ENCODE results near the gene NR4A1.

Gene NR4A1

DNA sequence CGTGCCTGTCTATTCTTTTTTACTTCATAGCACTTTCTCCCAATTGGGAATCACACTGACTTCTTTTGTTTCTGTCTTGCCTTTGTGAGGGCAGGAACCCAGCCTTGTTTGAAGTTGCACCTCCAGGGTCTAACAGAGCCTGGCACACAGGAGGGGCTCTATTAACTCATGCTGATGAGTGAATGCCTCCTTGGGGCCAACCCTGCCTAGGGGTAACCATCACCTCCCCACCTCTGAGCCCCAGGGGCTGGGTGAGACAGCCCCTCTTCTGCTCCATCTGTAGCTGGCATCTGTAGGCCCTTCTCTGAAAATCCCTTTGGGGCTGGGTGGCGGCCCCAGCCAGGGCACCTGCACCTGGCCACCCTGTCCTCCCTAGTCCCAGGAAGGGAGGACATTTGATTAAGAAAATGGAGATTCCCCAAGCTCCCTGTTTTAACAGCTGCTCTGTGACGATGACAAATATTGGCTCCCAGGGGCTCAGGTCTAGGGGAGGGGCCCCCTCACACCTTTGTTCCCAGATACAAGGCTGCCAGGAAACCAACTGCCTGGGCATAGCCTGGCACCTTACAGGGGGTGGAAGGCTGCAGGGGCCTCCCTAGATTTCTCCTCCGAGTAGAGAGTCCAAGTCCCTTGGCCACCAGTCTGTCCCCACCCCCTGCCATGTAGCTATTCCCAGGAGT is 32.7 kb upstream of the NR4A1 start:
- no peak for DNase-seq

DNA sequence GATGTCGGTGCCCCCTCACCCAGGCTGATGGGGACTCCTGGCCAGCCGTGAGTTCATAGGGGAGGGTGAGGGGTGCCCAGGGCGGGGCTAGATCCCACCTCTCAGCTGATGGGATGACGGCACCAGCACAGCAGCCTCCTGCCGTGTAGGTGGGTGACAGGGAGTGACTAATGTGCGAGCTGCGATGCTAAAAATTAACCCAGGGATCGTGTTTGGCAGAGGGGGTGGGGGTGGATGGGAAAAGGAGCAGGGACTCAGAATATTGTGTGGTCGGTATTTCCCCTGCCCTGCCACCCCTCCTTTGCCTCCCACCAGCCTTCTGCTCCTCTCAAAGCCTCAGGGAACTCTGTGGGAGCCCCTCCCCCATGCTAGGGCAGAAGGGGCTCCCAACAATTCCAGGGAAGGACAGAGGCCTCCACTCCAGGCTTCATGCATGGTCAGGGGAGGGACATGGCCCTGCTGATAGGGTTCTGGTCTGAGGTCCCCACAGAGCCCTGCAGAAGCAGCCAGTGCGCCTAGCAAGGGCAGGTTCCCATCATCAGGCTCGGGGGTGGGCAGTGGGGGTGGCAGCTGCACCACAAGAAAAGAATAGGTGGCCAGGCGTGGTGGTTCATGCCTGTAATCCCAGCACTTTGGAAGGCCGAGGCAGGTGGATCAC is 32.0 kb upstream of the NR4A1 start:
- DNase-seq: no peak

DNA sequence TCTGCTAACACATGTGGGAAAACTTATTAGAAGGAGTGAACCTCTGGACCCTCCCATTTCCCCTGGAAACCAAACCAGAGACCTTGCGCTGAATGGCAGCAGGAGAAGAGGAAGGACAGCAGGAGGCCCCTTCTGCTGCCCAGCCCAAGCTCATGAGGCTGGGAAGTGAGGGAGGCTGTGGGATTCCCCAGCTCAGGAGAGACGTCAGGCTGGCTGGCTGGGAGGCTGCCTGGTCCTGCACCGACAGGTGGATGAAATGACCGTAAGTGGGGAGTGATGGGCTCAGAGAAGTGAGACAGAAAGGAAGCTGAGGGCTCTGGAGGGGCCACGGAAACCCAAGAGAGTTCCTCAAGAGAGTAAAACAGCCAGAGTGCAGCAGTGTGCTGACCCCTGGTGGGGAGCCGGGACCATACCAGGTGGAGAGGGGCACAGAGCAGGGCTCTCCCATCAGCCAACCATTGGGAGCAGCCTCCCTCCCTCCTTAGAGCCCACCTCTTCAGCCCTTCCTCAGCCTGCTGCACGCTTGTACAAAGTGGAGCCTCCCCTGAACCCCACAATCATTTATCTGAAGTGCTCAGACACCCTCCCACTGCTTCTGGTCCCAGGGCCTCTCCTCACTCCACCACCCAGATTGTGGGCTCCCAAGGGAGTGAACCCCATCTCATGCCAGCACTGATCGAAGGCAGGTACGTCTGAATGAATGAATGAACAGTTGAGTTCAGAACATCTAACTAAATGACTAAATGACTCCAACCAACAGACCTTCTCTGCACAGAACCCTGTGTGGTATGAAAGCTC is 30.5 kb upstream of the NR4A1 start:
- peak; percentile 34 to 47 for DNase-seq

DNA sequence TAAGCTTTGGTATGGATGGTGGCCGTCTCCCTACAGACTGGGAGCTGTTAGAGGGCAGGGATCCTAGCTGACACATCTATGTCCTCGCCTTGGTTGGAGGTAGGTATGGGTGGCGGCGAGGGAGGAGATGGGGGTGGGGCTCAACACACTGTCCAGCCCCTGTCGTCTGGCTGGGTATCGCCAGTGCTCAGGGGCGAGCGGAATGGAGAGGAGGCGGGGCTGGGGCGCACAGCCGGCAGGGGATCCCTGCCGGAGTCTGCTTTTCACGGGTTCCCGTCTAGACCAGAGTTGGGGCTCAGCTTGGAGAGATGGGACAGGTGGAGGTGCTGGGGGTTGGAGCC is 28.4 kb upstream of the NR4A1 start:
- no peak for DNase-seq

DNA sequence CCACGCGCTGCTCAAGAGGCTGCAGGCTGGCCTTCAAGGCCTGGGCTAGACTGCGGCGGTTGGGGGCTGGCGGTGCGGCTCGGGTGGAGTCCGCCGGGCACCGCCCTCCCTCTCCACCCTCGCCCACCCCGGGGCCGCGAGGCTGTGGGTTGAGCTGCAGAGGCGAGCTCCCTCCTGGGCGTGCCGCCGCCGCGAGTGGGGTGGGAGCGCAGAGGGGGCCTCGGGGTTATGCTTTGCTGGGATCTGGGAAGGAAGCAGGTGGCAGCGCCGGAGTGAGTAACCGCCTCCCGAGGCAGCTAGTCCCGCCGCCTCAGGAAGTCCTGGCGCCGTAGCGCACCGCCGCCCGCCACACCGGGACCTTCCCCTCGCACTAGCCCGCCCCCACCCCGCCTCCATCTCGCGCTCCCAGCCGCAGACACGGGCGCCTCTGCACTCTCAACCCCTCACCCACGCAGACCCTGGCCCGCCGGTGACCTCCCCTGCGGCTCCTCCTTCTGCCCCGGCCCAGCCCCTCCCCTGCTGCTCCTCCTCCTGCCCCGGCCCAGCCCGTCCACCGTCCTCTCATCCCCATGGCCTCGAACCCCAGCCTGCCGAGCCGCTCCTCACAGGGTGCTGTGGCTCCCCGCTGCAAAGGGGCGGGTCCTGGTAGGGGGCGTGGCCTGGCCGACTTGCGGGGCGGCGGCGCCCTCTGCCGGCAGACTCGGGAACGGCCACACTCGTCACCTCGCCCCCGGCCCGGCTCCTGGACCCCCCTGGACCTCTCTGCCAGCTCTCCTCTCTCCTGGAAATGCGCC is 27.9 kb upstream of the NR4A1 start:
- DNase-seq: peak; percentile 69 to 86

DNA sequence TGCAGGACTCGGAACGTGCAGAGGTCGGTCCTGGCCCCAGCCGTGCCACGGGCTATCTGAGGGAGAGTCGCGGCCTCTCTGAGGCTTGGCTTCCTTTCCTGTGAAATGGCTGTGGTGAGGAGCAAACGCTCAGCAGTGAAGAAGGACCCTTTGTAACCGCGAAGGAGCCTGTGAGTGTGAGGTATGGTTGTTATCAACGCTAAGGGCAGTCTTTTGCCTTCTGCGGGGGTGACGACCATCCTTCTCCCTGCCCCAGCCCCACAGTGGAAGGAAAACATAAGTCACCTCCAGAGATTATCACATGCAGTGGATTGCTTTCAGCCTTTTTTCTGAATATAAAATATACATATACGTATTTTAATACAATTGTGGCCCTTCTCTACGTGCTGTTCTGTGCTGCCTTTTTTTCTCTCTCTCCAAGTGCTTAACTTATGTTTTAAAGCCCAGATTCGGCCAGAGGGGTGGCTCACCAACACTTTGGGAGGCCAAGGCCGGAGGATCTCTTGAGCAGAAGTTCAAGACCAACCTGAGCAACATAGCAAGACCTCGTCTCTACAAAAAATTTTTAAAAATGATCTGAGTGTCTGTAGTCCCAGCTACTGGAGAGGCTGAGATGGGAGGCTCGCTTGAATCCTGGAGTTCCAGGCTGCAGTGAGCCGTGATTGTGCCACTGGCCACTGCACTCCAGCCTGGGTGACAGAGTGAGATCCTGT is 27.1 kb upstream of the NR4A1 start:
- DNase-seq: no peak

DNA sequence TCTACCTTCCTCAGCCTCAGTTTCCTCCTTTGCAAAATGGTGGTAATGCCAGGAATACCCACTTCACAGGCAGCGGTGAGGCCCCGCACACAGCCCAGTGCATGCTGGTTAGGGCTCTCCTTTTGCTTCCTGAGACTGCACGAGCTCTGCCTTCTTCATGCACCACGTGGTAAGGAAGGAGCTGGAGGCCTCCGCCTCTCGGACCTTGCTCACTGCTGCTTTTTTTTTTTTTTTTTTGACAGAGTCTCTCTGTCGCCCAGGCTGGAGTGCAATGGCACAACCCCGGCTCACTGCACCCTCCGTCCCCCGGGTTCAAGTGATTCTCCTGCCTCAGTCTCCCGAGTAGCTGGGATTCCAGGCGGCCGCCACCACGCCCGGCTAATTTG is 26.4 kb upstream of the NR4A1 start:
- DNase-seq: peak; percentile 47 to 71

DNA sequence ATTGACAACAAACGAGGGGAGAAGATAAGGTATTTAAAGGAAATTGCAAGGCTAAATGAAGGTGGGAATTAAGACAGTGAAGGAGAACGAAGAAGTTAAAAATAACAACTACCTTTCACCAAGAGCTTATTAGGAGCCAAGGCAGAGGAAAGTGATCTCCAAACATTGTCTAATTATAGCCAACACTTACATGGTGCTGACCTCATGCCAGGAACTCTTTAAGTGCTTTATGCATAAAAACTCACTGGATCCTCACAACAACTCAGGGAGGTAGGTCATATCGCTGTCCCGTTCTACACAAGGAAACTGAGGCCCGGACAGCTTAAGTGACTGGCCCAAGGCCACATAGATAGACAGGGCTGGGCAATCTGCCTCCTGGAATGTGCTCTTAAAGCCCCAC is 25.0 kb upstream of the NR4A1 start:
- DNase-seq: no peak

DNA sequence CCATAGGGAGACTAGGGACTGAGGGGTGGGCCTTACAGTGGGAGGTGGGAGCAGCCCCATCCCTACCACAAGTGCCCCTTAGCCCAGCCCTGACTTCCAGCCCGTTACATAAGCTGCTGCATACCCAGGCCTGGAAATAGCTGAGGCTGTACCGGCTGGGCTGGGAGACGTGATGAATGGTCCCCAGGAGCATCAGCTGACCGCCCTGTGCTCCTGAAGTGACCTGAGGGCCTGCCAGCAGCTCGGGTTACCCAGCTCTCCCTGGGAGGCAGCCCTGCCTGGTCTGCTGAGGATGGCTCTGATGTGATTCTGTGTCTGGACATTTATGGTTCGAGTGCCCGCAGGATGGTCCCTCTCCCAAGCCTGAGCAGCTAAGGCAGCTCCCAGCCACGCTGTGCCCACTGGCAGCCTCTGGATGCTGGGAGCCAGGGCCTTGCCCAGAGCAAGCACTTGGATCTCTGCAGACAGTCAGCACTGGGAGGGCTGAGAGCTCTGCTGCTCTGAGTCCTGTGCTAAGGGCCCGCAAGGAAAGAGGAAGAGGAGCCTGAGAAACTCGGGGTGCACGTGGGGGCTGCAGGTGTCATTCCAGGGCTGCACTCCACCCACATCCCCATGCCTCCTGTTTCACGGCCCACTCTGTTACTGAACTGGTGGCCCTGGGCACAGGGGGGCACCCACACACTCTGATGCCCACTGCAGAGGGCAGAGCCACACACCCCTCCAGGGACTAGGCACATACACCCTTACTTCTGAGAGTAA is 24.0 kb upstream of the NR4A1 start:
- no peak for DNase-seq

DNA sequence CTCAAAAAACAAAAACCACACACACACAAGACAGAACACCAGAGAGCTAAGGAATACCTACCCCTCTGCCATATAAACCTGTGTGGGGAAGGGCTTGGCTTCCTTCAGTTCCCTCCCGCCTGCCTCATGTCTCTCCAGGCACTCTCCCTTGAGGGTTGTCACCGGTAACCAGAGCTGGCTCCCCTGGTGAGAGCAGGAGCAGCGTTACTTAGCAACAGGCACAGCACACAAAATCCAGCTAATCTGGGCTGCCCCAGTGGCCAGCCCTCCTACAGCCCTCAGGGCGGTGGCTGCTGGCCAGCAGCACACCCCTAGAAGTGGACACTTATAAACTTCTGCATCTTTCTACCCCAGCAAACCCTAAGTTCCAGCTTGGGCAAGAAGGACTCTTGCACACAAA is 21.6 kb upstream of the NR4A1 start:
- no peak for DNase-seq

DNA sequence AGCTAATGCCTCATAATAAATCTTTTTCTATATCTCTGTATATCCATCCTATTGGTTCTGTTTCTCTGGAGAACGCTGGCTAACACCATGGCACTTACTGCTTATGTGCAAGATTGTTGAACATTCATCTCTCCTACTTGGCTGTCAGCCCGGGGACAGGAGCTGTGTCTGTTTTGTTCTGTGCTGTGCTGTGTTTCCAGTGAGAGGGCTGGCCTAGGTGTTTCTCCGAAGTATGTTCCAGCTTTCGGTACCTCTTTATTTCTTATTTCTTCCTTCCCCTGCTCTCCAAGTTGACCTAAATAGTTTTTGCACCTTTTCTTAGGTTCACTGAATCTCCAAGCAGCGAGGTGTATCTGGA is 18.8 kb upstream of the NR4A1 start:
- no peak for DNase-seq

DNA sequence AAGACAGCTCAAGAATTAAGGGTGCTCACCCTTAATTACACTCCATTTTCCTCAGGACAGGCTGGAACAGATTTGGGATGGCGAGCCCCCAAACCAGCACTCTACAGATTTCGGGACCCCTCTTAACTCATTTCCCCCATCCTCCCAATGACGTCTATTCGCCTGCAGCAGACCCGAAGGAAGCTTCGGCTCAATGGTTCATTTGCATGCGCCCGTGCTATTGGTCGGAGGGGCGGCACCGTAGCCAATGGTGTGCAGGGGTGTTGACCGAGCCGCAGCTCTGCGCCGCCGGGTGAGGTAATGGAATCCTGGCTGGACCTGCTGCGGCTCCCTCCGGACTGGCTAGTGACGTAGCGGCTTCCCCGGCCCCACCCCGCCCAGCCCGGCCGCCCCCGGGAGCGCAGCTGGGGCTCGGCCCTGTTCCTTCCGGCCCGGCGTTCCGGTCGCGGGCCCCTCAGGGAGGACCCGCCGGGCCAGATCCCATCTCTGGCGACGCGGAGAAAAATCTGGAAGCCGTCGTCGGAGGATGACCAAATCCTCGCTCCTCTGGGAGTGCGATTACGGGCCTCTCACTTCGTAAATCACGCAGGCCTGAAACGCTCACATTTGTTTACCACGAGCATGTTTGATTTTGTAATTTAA is 18.3 kb upstream of the NR4A1 start:
- DNase-seq: peak; percentile 92 to 93

DNA sequence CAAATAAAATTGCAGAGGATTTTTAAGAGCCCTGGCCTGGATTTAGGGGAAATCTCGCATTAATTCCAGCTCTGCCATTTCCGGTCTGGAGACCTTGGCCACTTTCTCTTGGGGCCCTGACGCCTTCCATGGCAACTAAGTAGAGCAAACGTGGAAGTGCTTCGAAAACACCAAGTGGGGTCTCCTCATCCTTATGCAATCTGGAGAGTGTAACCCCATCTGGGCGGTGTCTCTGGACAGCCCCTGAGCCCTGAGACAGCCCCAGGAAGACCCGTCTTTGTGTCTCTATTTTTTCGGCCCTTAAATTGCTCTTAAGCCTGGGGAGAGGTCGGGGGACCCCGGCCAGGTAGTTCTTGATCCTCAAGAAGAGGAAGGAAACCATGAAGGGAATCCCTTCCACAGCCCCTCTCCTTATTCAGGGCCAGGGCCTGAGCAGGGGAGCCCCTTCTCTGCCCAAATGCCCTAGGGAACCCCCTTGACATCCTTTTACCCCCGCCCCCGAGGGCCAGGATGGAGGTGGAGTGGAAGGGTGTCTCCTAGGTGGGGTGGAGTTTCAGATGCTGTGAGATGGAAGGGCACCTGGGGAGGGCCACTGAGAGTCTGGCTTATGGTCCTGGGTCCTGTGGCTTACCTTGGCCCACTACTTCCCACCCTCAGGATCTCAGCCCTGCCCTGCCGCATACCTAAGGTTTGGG is 17.6 kb upstream of the NR4A1 start:
- no peak for DNase-seq

DNA sequence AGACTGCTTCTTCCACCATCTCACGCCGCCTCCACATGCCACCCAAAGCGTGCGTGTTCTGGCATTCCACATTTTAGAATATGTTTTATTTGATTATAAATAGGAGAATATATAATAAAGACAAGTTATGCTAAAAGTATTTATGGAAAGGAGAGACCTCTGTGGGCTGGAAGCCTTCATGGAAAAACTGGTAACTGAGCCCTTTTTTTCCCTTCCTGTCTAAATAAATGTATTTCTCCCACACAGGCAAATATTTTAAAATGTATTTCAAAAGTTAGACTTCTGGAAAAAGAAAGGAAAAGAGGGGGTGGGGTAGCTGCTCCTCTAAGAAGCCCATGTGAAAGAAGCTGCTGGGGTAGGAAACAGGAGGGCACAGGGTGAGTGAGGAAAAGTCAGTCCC is 16.1 kb upstream of the NR4A1 start:
- no peak for DNase-seq

DNA sequence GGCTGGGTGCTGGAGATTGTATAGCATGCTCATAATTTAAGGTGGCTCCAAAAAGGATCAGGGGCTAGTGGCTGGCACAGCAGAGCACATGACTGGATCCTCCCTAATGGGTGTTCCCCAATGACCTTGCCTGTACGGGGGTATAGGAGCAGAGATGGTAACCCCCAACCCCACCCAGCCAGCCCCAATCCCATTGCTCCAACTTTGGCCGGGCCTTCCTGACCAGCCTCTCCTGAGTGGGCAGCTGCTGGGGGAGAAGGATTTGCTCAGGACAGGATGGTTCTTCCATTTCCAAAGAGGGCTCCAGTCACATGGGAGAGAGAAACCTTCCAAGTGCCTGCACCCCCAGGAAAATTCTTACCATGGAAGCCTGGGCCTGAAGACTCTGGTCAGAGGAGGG is 15.3 kb upstream of the NR4A1 start:
- DNase-seq: no peak

DNA sequence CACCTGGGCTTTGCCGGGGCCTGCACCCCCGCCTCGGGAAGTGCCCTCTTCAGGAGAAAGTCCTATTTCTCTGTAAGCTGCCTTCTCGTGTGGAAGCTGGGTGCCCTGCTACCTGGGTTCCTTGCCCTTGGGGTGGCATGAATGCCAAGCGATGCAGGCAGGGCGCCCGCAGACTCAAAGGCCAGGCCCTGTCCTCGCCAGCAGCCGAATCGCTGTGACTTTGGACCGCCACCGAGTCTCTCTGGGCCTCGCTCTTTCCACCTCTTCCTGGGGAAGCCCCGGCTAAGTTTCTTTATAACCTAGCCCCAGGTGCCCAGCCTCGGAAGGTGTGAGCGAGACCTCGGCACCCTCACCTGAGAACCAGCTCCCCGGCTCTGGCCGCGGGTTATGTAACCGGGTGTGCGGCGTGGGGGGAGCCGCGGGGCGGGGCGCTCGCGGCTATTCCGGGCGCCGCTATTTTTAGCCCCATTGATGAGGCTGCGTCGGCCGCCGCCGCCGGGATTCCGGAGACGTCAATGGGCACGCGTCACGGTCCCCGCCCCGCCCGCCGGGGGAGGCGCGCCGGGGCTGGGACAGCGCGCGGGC is 14.6 kb upstream of the NR4A1 start:
- DNase-seq: peak; percentile 45 to 81

DNA sequence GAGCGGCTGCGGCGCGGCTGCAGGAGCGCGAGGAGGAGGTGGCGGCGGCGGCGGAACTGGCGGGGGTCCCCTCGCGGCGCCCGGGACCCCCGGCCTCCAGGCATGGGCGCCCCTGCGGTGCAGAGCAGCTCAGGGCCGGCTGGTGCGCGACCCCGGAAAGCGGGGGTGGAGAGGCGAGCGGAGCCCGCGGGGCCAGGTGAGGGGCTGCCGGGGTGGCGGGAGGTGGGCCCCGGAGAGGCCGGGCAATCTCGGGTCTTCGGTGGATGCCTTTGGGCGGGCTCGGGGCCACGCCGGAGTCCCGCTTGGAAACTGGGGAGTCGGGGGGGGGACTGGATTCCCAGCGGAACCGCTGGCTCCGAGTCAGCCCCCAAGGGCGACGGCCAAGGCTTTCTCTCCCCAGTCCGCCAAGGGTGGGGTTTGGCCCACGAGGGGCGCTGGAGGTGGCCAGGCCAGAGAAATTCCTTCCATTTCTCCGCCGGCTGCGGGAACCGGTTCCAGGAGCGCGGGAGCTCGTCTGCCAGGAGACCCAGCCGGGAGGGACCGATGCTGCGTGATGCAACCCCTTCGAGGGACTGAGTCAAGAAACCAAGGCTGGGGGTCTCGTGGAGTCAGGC is 13.9 kb upstream of the NR4A1 start:
- no peak for DNase-seq

DNA sequence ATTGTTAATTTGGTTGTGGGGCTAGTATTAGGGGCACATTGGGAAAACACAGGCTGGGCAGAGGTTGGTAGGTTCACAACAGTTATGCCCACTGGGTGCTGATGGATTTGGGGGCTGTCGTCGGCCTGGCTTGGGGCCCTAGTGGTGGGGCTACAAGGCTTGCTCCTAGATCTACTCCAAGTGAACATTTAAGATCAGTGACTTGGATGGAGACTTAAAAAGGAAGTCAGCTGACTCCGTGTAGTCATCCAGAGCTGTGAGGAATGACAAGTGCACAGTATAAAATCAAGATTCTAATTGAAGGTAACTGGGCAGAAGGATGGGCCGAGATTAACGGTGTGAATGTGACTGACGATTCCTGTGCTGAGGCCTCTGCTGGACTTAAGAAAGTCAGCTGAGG is 12.8 kb upstream of the NR4A1 start:
- DNase-seq: no peak

DNA sequence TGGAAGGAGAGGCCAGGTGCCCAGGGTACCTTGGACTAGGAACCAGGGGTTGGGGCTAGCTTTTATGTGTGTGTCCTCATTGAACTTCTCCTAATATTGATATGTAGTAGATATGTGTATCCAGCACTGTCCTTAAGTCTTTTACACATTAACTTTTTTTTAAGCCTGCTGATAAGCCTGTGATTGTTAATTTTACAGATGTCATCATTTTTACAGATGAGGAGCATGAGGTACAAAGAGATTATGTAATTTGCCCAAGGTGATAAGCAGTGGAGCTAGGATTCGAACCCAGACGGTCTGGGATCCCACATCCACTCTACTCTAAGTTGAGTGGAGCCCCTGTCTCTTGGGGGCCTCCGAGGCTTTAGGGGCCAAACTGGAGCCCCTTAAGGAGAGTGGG is 10.2 kb upstream of the NR4A1 start:
- DNase-seq: no peak

DNA sequence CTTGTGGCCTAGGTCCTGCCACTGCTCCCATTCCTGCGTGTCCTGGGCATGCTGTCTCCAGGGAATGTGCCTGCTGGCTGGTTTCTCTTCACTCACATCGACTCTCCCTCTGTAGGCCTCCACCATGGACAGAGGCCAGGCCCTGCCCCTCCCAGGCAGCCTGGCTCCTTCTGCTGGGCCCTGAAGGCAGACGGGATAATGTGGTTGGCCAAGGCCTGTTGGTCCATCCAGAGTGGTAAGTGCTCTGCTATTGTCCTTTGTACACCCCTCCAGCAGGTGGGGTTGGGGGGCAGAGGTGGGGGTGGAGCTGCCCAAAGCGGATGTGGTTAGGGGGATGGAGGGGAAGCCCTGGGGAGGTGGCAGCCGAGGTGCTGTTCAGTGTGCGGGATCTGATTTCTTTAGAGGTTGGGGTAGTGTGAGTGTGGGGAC is 9.5 kb upstream of the NR4A1 start:
- no peak for DNase-seq

Measured in inflammatory macrophage treated with lipopolysaccharide for 1 hour (primary cell).